ENCODE data around the gene ANKMY2. TPM values are rescaled to one million over a fixed set of nuclear protein-coding genes. Genes with fewer than 3 reads are reported as not detected.

ANKMY2 gene
- total and polyA plus RNA-seq, 4 donors: 43.3 to 61.3 (median 47.1) TPM

DNA sequence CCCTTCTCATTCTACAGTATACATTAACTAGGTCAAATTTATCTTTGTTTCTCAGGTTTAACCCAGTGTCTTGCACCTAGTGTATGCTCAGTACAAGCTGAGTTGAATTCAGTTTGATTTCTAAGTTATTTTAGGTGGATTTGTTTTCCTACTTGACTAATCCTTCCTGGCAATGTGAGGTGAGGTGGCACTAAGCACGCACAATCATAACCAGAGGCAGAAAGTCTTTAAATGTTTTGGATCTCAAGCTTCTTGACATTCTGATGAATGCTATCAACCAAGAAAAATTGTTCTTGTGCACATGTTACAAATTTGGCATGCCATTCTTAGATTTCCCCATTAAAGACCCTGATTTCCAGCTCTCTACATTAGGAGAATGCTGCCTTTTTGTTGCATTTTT lies 3.6 kb upstream of the ANKMY2 start:
- H3K27ac ChIP-seq (ENCODE audit: low read depth, low read length): peak overlapping the region; percentile 55
- no peaks in the 10 kb centered on the region for H3K36me3 ChIP-seq (ENCODE audit: control insufficient read depth, insufficient read depth, low read length)
- H3K27me3 ChIP-seq (ENCODE audit: control insufficient read depth, insufficient read depth, low read length): no peaks in the 10 kb centered on the region
- H3K9me3 ChIP-seq (ENCODE audit: control insufficient read depth, insufficient read depth, low read length): no peaks in the 10 kb centered on the region
- peak overlapping the region; percentile 11 for H3K4me3 ChIP-seq (ENCODE audit: low read depth, low read length)
- WGBS (ENCODE audit: insufficient coverage): no CpG with 5 or more reads among the region's 1 CpG
- DNase-seq (ENCODE audit: low read depth in 4 of 6, low spot score in 6 of 6): no peak
- peaks cover 9% of the 10 kb centered on the region for H3K4me1 ChIP-seq (ENCODE audit: control insufficient read depth, insufficient read depth, low read length)

- no peaks in the 10 kb centered on the region for H3K36me3 ChIP-seq (ENCODE audit: control insufficient read depth, insufficient read depth, low read length)
- H3K4me3 ChIP-seq (ENCODE audit: low read depth, low read length): peak overlapping the region; percentile 11
- 25% methylated on average over 1 of the region's 1 CpG for WGBS (ENCODE audit: insufficient coverage)
- no peaks in the 10 kb centered on the region for H3K9me3 ChIP-seq (ENCODE audit: control insufficient read depth, insufficient read depth, low read length)
- peak overlapping the region; percentile 55 for H3K27ac ChIP-seq (ENCODE audit: low read depth, low read length)
- peak in 2 of 6 donors; percentile 24 to 25 for DNase-seq (ENCODE audit: low read depth in 4 of 6, low spot score in 6 of 6)
- H3K27me3 ChIP-seq (ENCODE audit: control insufficient read depth, insufficient read depth, low read length): no peaks in the 10 kb centered on the region
- H3K4me1 ChIP-seq (ENCODE audit: control insufficient read depth, insufficient read depth, low read length): peaks cover 14% of the 10 kb centered on the region
Measured at GRCh38 chr7:16648551-16648950, 3.0 kb upstream of the ANKMY2 start.

DNA sequence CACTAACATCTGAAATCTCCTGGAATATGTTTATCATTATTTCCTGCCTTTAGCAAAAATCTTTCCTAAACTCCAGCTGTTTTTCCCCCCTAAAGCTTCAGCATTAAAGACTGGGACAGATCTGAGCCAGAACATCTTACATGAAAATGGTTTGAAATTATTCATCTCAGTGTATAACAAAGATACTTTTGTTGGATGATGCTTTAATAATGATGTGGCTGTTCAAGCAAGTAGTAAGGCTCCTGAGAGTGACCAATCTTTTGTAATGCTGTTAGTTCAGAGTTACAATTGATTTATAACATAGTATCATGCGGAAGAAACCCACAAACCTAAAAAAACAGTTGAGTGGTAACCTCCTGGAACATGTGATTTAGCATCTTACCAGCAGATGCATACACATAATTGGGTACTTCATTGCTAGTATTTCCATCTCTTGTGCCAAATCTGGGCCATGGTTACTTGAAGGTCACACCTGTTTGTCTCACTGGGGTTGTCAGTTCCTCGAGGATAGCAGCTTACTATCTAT lies 1.9 kb upstream of the ANKMY2 start:
- Histone ChIP-seq H3K27me3 (ENCODE audit: control insufficient read depth, insufficient read depth, low read length) (no peaks in the 10 kb centered on the region), H3K4me1 (ENCODE audit: control insufficient read depth, insufficient read depth, low read length) (peaks cover 15% of the 10 kb centered on the region), H3K4me3 (ENCODE audit: low read depth, low read length) (peak overlapping the region; percentile 100), H3K27ac (ENCODE audit: low read depth, low read length) (peak overlapping the region; percentile 55), H3K36me3 (ENCODE audit: control insufficient read depth, insufficient read depth, low read length) (no peaks in the 10 kb centered on the region), H3K9me3 (ENCODE audit: control insufficient read depth, insufficient read depth, low read length) (no peaks in the 10 kb centered on the region)
- 40% methylated on average over 1 of the region's 2 CpGs for WGBS (ENCODE audit: insufficient coverage)
- DNase-seq (ENCODE audit: low read depth in 4 of 6, low spot score in 6 of 6): peak in 2 of 6 donors; percentile 14 to 45

DNA sequence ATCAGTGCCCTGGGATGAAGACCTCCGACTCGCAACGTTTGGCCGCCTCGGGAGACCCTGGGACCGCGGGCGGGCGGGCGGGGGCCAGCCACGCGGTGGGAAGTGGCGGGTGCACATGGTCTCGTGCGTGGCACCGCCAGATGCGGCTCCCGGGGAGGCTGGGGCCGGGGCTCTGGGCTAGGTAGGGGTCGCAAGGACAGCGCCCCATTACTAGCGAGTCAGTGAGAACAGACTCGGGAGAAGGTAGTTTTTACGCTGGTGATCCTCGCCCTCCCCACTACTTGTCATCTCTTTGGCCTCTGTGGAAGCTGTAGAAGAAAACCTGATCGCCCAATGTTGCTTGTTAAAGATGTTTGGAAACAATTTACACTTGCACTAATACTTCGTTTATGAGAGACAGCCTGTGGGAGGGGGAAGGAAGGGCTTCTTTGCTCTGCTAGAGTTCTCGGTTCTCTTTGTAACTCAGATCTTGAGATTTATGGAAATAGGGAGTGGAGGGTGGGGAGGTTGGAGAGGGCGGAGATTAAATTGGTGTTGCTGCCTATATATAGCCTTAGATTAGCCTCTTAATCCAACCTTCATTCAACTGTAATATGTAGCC lies 1.0 kb upstream of the ANKMY2 start:
- H3K4me3 ChIP-seq (ENCODE audit: low read depth, low read length): peak overlapping the region; percentile 100
- H3K27me3 ChIP-seq (ENCODE audit: control insufficient read depth, insufficient read depth, low read length): no peaks in the 10 kb centered on the region
- DNase-seq (ENCODE audit: low read depth in 4 of 6, low spot score in 6 of 6): peak in 2 of 6 donors; percentile 57 to 72
- H3K9me3 ChIP-seq (ENCODE audit: control insufficient read depth, insufficient read depth, low read length): no peaks in the 10 kb centered on the region
- H3K4me1 ChIP-seq (ENCODE audit: control insufficient read depth, insufficient read depth, low read length): peaks cover 15% of the 10 kb centered on the region
- H3K27ac ChIP-seq (ENCODE audit: low read depth, low read length): peak overlapping the region; percentile 96
- WGBS (ENCODE audit: insufficient coverage): 0% methylated on average over 19 of the region's 29 CpGs
- H3K36me3 ChIP-seq (ENCODE audit: control insufficient read depth, insufficient read depth, low read length): no peaks in the 10 kb centered on the region

DNA sequence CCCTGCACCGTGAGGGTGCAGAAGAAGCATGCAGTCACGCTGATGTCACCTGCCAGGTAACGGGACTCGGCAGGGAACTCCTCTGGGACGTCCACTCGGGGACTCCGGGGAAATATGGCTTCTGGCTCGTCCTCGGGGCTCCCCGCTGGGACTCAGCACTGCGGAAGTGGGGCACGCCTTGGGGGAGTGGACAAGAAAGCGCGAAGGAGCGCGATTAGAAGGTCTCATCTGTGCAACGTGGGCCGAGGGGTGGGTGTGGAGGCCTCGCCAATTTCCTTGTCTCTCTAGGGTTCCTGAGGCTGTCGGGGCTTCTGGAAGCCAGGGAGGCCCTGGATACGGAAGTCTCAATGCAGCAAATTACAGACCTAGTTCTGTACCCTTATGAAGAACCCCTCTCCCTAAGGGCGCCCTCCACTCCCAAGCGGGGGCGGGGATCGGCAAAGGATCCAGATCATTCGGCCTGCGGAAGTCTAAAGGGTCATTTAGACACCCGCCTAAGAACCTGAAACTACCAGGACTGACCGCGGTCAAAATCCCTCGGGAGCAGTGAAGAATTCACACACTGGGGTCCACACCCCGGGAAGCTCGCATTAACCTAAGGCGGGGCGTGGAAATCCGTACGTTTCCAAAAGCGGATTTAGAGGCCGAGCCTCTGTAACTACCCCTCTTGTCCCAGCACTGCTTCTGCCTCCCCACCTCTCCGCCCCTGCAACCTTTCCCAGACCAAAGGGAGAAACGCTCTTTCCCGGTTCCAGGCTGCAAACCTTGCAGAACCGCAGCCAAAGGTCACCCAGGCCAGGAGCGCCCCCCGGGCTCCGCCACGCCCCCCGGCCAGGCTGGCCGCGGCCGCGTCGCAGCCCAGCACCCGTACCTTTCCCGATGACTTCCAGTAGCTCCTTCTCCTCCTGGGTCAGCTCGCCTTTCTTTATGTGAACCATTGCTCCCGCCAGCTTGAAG lies 640 bp downstream of the ANKMY2 start:
- Histone ChIP-seq H3K4me1 (ENCODE audit: control insufficient read depth, insufficient read depth, low read length) (peaks cover 15% of the 10 kb centered on the region), H3K27ac (ENCODE audit: low read depth, low read length) (peak overlapping the region; percentile 96), H3K27me3 (ENCODE audit: control insufficient read depth, insufficient read depth, low read length) (no peaks in the 10 kb centered on the region), H3K4me3 (ENCODE audit: low read depth, low read length) (peak overlapping the region; percentile 100), H3K36me3 (ENCODE audit: control insufficient read depth, insufficient read depth, low read length) (no peaks in the 10 kb centered on the region), H3K9me3 (ENCODE audit: control insufficient read depth, insufficient read depth, low read length) (no peaks in the 10 kb centered on the region)
- WGBS (ENCODE audit: insufficient coverage): under 1% methylated on average over 57 of the region's 57 CpGs
- DNase-seq (ENCODE audit: low read depth in 4 of 6, low spot score in 6 of 6): peak in 2 of 6 donors; percentile 67 to 71

GRCh38 chr7:16644157-16644556 lies 1.4 kb downstream of the ANKMY2 start:
- Histone ChIP-seq H3K27ac (ENCODE audit: low read depth, low read length) (peak overlapping the region; percentile 96), H3K4me1 (ENCODE audit: control insufficient read depth, insufficient read depth, low read length) (peaks cover 15% of the 10 kb centered on the region), H3K27me3 (ENCODE audit: control insufficient read depth, insufficient read depth, low read length) (no peaks in the 10 kb centered on the region), H3K9me3 (ENCODE audit: control insufficient read depth, insufficient read depth, low read length) (no peaks in the 10 kb centered on the region), H3K36me3 (ENCODE audit: control insufficient read depth, insufficient read depth, low read length) (no peaks in the 10 kb centered on the region), H3K4me3 (ENCODE audit: low read depth, low read length) (peak overlapping the region; percentile 100)
- no CpG with 5 or more reads among the region's 4 CpGs for WGBS (ENCODE audit: insufficient coverage)
- DNase-seq (ENCODE audit: low read depth in 4 of 6, low spot score in 6 of 6): no peak

DNA sequence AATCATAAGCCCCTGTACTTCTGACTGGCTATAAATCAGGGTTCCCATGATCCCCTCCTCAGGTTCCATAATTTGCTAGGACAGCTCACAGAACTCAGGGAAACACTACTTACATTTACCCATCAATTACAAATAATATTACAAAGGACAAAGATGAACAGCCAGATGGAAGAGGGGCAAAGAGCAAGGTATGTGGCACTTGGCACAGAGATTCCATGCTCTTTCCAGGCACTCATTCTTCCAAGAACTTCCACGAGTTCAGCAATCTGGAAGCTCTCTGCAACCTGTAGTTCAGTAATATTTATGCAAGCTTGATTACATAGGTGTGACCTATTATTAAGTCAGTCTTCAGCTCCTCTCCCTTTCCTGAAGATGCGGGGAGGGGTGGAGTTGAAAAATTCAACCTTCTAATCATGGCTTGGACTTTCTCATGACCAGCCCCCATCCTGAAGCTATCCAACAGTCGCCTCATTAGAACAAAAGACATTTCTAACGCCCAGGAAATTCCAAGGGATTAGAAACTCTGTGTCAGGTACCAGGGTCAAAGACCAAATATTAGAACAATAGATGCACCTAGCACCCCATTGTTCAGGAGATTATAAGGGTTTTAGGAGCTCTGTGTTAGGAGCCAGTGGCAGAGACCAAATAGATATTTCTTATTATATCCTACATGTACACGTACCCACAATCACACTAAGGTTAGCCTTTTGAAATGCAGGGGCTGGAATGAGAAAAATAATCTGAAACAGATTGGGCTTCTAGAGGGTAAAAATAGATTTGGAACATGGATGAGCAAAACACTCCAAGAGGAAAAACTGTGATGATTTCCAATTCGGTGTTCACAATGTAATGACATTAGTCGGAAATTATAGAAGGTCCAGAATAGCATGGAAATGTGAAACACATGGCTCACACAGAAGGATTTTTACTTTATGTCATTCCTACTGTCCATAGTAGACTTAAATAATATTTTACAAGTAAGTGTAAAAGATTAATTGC lies 7.0 kb downstream of the ANKMY2 start:
- no peak overlapping the region for H3K4me3 ChIP-seq (ENCODE audit: low read depth, low read length)
- no peaks in the 10 kb centered on the region for H3K9me3 ChIP-seq (ENCODE audit: control insufficient read depth, insufficient read depth, low read length)
- H3K27ac ChIP-seq (ENCODE audit: low read depth, low read length): no peak overlapping the region
- DNase-seq (ENCODE audit: low read depth in 4 of 6, low spot score in 6 of 6): peak in 1 of 6 donors; percentile 46
- WGBS (ENCODE audit: insufficient coverage): 100% methylated on average over 2 of the region's 7 CpGs
- H3K36me3 ChIP-seq (ENCODE audit: control insufficient read depth, insufficient read depth, low read length): peaks cover 3% of the 10 kb centered on the region
- H3K4me1 ChIP-seq (ENCODE audit: control insufficient read depth, insufficient read depth, low read length): peaks cover 2% of the 10 kb centered on the region
- H3K27me3 ChIP-seq (ENCODE audit: control insufficient read depth, insufficient read depth, low read length): no peaks in the 10 kb centered on the region

GRCh38 chr7:16637379-16637778 lies 8.2 kb downstream of the ANKMY2 start:
- no peaks in the 10 kb centered on the region for H3K4me1 ChIP-seq (ENCODE audit: control insufficient read depth, insufficient read depth, low read length)
- no CpG with 5 or more reads among the region's 5 CpGs for WGBS (ENCODE audit: insufficient coverage)

More at GRCh38 chr7:16637379-16637778, 8.2 kb downstream of the ANKMY2 start:
- Histone ChIP-seq H3K27ac (ENCODE audit: low read depth, low read length) (peak overlapping the region; percentile 11), H3K4me3 (ENCODE audit: low read depth, low read length) (no peak overlapping the region), H3K9me3 (ENCODE audit: control insufficient read depth, insufficient read depth, low read length) (no peaks in the 10 kb centered on the region), H3K27me3 (ENCODE audit: control insufficient read depth, insufficient read depth, low read length) (no peaks in the 10 kb centered on the region), H3K36me3 (ENCODE audit: control insufficient read depth, insufficient read depth, low read length) (peaks cover 3% of the 10 kb centered on the region)
- no peak for DNase-seq (ENCODE audit: low read depth in 4 of 6, low spot score in 6 of 6)
